CD4-positive, alpha-beta T cell treated with Interleukin-21 for 1 hour (primary cell): ENCODE measurements around the gene STRIP1.

Experiments used
- DNase-seq: peaks from one replicate; pipeline ENCODE4 v3.0.0-alpha.2; 2020

STRIP1 gene

DNA sequence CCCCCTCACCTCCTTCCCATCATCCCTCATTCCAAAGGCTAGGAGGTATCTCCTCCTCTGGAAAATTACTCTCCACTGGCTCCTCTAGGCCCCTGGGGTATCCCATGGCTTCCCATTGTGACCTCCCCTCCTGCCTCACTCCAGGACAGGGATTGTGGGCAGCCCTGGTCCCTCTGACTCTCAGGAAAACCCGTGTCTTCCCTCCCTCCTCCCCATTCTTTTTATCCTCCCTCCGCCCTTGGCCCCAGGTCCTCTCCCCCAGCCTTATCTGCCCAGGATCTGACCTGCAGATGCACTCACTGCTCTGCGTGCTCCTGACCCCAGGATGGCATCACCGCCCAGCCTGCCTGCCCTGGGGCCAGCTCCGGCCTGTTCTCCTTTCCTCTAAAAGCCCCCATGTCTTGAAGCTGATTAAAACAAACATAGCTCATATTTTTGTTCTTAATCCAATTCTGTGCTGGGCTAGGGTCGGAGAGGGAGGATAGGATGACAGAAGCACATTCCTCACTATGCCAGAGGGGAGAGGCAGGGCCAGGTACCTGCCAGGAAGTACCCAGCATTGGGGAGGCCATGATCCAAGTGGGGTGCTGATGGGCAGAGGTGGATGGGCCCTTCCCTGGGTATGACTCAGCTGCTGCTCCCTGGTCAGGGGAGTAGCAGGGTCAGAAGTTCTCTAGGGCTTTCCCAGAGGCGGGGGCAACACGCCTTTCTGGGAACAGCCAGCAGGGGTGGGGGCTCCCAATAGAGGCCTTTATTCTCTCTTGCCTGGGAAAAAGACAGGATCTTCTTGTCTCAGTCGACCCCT, 64.0 kb downstream of the STRIP1 start:
- no peak for DNase-seq

DNA sequence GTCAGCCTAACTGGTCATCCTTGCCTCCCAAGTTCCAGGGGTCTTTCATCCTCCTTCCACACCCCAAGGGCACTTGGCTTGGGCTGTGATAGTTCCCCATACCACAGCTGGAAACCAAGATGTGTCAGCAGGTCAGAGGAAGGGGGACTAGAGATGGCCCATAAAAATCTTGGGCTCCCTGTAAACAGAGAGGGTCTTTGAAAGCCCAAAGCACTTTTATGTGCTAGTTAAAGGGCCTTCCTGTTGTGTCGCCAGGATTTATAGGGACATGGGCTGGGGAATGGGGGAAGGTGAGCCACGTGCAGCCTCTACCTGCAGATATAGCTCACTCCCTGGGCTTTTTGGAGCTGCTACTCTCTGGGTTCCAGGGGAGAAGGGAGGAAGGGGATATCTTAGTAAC, 65.9 kb downstream of the STRIP1 start:
- DNase-seq = no peak

DNA sequence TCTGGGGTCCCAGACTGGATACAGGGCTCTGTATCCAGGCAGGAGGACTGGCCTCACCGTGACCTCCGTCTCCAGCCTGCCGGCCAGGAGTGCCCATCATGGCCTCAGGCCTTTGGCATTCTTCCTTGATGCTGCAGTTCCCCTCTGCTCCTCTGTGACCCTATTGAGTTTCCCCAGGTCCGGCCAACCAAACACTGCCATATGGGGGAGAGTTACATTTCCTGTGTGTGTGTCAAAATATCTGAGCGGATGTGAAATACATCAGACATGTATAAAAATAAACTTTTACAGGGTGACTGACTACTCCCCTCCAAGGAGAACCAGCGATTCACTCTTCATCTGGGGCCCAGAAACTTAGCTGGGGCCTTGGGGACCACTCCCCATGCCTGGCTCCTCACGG, 67.7 kb downstream of the STRIP1 start:
- no peak for DNase-seq
